OCI-LY7 (cell line): Measurements from ENCODE around the gene CINP. TPM values are rescaled to one million over a fixed set of nuclear protein-coding genes. Genes with fewer than 3 reads are reported as not detected.

Experiments
- BruUV-seq: library from RNA; stranded (reverse); fragments of 400-500 nt; replicated peaks from 2 replicates; lab custom pipeline; 2021; lab: Mats Ljungman, UMichigan
- CTCF ChIA-PET: fragments of 300-600 bp; sonication (Branson Sonifier 250); formaldehyde crosslinking; loops from one replicate; lab custom pipeline; 2022; ENCODE audit warnings: antibody characterized with exemption; ENCODE audit not compliant: unreplicated experiment; lab: Charles Lee
- POLR2A ChIA-PET: fragments of 300-600 bp; sonication (Branson Sonifier 250); formaldehyde crosslinking; loops from one replicate; lab custom pipeline; 2022; ENCODE audit warnings: antibody characterized with exemption; lab: Charles Lee
- DNase-seq: peaks from one replicate; pipeline ENCODE4 v3.0.0-alpha.2; 2015; ENCODE audit warnings: low spot score
- H2AFZ ChIP-seq: fragments of 200-600 bp; sonication (generic), shearing (Covaris generic); 2 replicates; pipeline ENCODE4 v1.6.1; 2014; ENCODE audit warnings: mild to moderate bottlenecking, antibody characterized with exemption, low read length, moderate library complexity
- H3K27ac ChIP-seq: fragments of 200-600 bp; sonication (generic); 2 replicates; pipeline ENCODE4 v1.5.1; 2014; ENCODE audit warnings: mixed run types, low read depth, mild to moderate bottlenecking, moderate library complexity, low read length, inconsistent platforms; ENCODE audit not compliant: poor library complexity, severe bottlenecking
- H3K36me3 ChIP-seq: fragments of 200-600 bp; sonication (generic); 2 replicates; pipeline ENCODE4 v1.6.1; 2014; ENCODE audit warnings: mild to moderate bottlenecking, antibody characterized with exemption, low read length, moderate library complexity, mixed read lengths; ENCODE audit not compliant: insufficient read depth
- H3K4me1 ChIP-seq: fragments of 200-600 bp; sonication (generic); 2 replicates; pipeline ENCODE4 v1.5.1; 2014; ENCODE audit warnings: mild to moderate bottlenecking, low read length; ENCODE audit not compliant: insufficient read depth, poor library complexity, severe bottlenecking
- H3K4me2 ChIP-seq: fragments of 200-600 bp; sonication (generic); 2 replicates; pipeline ENCODE4 v1.6.1; 2014; ENCODE audit warnings: mild to moderate bottlenecking, low read length
- H3K4me3 ChIP-seq: fragments of 200-600 bp; sonication (generic); 2 replicates; pipeline ENCODE4 v1.5.1; 2014; ENCODE audit warnings: mild to moderate bottlenecking, low read depth, low read length; ENCODE audit not compliant: poor library complexity, severe bottlenecking
- H3K79me2 ChIP-seq: fragments of 200-600 bp; sonication (generic); 2 replicates; pipeline ENCODE4 v1.6.1; 2016; ENCODE audit warnings: low read depth, mild to moderate bottlenecking, low read length, moderate library complexity, mixed read lengths; ENCODE audit not compliant: insufficient read depth
- H3K9me2 ChIP-seq: fragments of 200-600 bp; sonication (generic); 2 replicates; pipeline ENCODE4 v1.6.1; 2016; ENCODE audit warnings: mild to moderate bottlenecking, low read length, mixed read lengths; ENCODE audit not compliant: insufficient read depth
- H3K9me3 ChIP-seq: fragments of 200-600 bp; sonication (generic); 2 replicates; pipeline ENCODE4 v1.6.1; 2014; ENCODE audit warnings: mild to moderate bottlenecking, mixed run types, low read length, mixed read lengths
- H4K20me1 ChIP-seq: fragments of 200-600 bp; sonication (generic); 2 replicates; pipeline ENCODE4 v1.6.1; 2014; ENCODE audit warnings: mild to moderate bottlenecking, antibody characterized with exemption, low read length, moderate library complexity, mixed read lengths; ENCODE audit not compliant: insufficient read depth
- CTCF ChIP-seq: fragments of 200-600 bp; sonication (generic); conservative IDR thresholded peaks from 2 replicates; pipeline ENCODE4 v1.5.1; 2014; ENCODE audit warnings: mild to moderate bottlenecking, antibody characterized with exemption, low read length, moderate library complexity, mixed read lengths
- EZH2phosphoT487 ChIP-seq: fragments of 200-600 bp; sonication (generic); IDR thresholded peaks from 2 replicates; pipeline ENCODE4 v1.6.1; 2018; ENCODE audit warnings: low read depth, borderline replicate concordance, mild to moderate bottlenecking, mixed run types, antibody characterized with exemption, low read length, moderate library complexity, mixed read lengths
- intact Hi-C: fragments of 100-400 bp; cut with micrococcal nuclease; formaldehyde crosslinking; loops from one replicate; pipeline ENCODE4 v1.10.0; 2022; ENCODE audit not compliant: unreplicated experiment
- total RNA-seq, 2 experiments: library from RNA; depleted of rRNA in 1 of 2; stranded (reverse); fragments of >200 nt in 1 of 2; shearing (Covaris generic) in 1 of 2; gene quantifications; 2 replicates each; pipeline ENCODE4 v1.2.3, GENCODE V29; 2014 to 2022

Gene CINP
- total RNA-seq, 2 experiments from 2014 or later: 28.2 to 29.8 TPM

GRCh38 chr14:102345232-102345631 is 17.5 kb downstream of the CINP start:
- CTCF ChIA-PET: no interaction called here
- no peak for TF ChIP-seq EZH2phosphoT487
- no peak for TF ChIP-seq CTCF
- H3K4me1 ChIP-seq: no peaks in the 10 kb centered on the region
- H3K9me3 ChIP-seq: no peaks in the 10 kb centered on the region
- no peak overlapping the region for H2AFZ ChIP-seq
- POLR2A ChIA-PET: no interaction called here
- no TSS peak for BruUV-seq
- no peak overlapping the region for H3K27ac ChIP-seq
- no peaks in the 10 kb centered on the region for H3K9me2 ChIP-seq
- H3K4me3 ChIP-seq: no peak overlapping the region
- intact Hi-C loops: no loop called here
- no peak for DNase-seq
- no peaks in the 10 kb centered on the region for H4K20me1 ChIP-seq
- H3K79me2 ChIP-seq: no peaks in the 10 kb centered on the region
- no peak overlapping the region for H3K4me2 ChIP-seq
- H3K36me3 ChIP-seq: peaks cover 70% of the 10 kb centered on the region

- Histone ChIP-seq H3K4me2 (no peak overlapping the region), H3K4me1 (no peaks in the 10 kb centered on the region), H3K27ac (no peak overlapping the region), H3K4me3 (no peak overlapping the region), H3K9me3 (no peaks in the 10 kb centered on the region), H2AFZ (no peak overlapping the region), H4K20me1 (no peaks in the 10 kb centered on the region), H3K9me2 (no peaks in the 10 kb centered on the region), H3K36me3 (peaks cover 63% of the 10 kb centered on the region), H3K79me2 (no peaks in the 10 kb centered on the region)
- no TSS peak for BruUV-seq
- ChIA-PET CTCF (no interaction called here), POLR2A (no interaction called here)
- DNase-seq: no peak
- intact Hi-C loops: no loop called here
- TF ChIP-seq EZH2phosphoT487: no peak
- no peak for TF ChIP-seq CTCF
Observed at GRCh38 chr14:102344485-102344884, 18.2 kb downstream of the CINP start.

- Histone ChIP-seq H4K20me1 (no peaks in the 10 kb centered on the region), H3K4me2 (no peak overlapping the region), H3K9me2 (no peaks in the 10 kb centered on the region), H3K9me3 (no peaks in the 10 kb centered on the region), H3K36me3 (peaks cover 61% of the 10 kb centered on the region), H2AFZ (no peak overlapping the region), H3K4me1 (no peaks in the 10 kb centered on the region), H3K4me3 (no peak overlapping the region), H3K27ac (no peak overlapping the region), H3K79me2 (no peaks in the 10 kb centered on the region)
- intact Hi-C loops: no loop called here
- no TSS peak for BruUV-seq
- POLR2A ChIA-PET: no interaction called here
- no peak for DNase-seq
- TF ChIP-seq CTCF (no peak), EZH2phosphoT487 (no peak)
- CTCF ChIA-PET: no interaction called here
Observed at GRCh38 chr14:102344084-102344483, 18.6 kb downstream of the CINP start.
